GM12891 (cell line): ENCODE results near the gene EIPR1.

Experiments used
- POLR2A ChIP-seq: IDR thresholded peaks from 2 replicates; pipeline ENCODE4 v1.6.1; 2011; ENCODE audit warnings: low read depth, low read length, control low read depth
- POLR2AphosphoS5 ChIP-seq: IDR thresholded peaks from 2 replicates; pipeline ENCODE4 v1.6.1; 2011; ENCODE audit warnings: low read depth, low read length, control low read depth
- SPI1 ChIP-seq: IDR thresholded peaks from 2 replicates; pipeline ENCODE4 v1.6.1; 2011; ENCODE audit warnings: low read depth, low read length, control low read depth
- TAF1 ChIP-seq: IDR thresholded peaks from 2 replicates; pipeline ENCODE4 v1.6.1; 2011; ENCODE audit warnings: low read depth, low read length, control low read depth

DNA sequence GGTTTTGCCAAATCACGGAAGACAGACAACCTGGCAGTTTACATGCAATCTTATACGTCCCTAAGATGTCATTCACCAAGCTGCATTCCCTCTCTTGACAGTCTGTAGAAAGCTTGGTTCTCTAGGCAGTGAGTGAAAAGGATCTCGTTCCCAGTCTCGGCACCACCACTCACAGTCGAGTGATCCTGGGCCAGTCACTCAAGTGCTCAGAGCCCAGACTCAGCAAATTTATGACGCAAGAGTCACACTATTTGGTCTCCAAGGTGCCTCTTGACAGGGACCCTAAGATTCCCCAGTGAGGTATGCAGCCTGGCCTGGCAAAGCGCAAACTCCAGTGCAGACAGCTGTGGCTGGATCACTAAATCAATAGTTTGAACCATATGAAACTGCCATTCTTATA lies 77.9 kb downstream of the EIPR1 start:
- TF ChIP-seq POLR2A (no peak), POLR2AphosphoS5 (no peak), SPI1 (no peak), TAF1 (no peak)
